NCI-H510A (cell line): ENCODE results near the gene SLC16A4.
"Not testable (repeated sequence)": the region's sequence is repeated elsewhere in the genome, so short reads cannot be mapped to it uniquely, and the experiment has no call there.

Source experiments
- DNase-seq: peaks from one replicate; lab custom pipeline; 2025; lab: John Stamatoyannopoulos, UW

SLC16A4 gene

DNA sequence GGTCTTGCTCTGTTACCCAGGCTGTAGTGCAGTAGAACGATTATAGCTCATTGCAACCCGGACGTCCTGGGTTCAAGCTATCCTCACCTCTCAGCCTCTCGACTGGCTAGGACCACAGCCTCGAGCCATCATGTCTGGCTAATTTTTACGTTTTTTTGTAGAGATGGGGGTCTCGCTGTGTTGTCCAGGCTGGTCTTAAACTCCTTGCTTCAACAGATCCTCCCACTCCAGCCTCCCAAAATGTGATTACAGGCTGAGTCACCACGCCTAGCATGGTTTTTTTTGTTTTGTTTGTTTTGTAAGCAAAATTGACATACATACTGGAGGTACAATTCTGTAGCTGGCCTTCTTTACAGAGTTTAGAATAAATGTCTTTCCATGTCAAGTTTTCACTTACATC lies 17.7 kb upstream of the SLC16A4 start:
- DNase-seq: no peak

DNA sequence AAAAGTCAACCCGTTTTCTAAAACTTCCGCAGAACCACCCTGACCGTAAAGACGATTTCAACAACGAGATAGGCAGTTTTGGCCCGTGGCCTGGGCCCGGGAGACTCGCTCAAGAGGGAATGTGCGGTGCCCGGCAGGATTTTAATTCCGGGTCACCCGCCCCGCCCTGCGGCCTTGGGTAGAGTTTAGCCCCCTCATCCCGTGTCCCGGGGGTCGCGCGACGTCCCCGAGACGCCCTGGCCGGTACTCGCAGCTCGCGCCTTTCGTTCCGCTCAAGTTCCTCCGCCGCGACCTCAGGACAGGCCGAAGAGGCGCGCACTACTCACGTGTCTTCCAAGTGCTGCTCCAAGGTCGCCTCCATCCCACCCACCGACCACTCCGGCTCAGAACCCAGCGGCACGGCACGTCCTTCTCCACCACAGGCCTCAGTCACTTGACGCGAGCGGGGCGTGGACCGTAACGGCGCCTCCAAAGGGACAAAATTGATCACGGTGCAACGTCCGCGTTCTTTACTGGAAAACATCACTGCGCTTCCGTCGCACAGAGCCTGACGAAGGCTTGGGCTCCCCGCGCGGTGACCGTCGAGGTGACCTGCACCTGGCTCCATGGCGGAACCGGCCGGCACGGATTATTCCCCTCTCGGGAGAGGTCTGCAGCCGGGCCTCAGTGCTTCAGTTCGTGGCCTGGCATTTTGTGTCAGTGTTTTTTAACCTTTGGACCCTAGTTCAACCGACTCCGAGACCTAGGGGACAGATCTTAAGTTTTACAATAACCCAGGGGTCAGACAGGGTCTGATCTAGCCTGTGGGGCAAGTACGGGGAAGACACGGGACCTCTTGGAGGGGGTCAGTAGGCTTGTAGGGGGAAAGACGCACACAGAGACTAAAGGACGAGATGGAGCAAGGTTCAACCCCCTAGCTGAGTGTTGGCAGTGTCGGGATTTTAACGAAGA lies 16.7 kb upstream of the SLC16A4 start, which contains the start of gene LAMTOR5:
Gene LAMTOR5 (minus strand): TSS at position 435 of the 951 bp plus-strand sequence. CDS start 74 bp downstream, at position 361.
- DNase-seq: peak; percentile 89

DNA sequence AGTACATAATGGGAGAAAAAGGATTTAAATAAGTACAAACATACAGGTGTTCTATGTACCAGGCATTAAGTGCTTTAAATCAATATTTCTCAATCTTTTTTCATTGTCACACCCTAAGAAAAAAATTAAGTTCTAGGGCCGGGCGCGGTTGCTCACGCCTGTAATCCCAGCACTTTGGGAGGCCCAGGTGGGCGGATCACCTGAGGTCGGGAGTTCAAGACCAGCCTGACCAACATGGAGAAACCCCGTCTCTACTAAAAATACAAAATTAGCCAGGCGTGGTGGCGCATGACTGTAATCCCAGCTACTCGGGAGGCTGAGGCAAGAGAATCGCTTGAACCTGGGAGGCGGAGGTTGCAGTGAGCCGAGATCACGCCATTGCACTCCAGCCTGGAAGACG lies 15.6 kb upstream of the SLC16A4 start:
- DNase-seq: not testable (repeated sequence)

DNA sequence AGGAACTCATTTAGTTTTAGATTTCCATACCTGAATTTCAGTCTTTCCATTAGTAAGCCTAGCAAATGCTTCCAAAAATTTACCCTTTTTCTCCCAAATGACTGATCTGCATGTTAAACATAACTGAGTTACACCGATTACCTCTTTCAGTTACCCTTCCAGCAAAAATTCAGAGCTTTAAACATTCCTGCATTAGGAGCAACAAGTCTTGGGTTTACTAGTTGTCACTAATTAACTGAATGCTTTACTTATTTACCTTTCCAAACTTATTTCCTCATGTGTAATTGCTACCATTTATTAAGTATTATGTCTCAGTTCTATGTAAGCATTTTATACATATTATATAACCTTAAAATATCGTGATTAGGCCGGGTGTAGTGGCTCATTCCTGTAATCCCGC lies 13.6 kb upstream of the SLC16A4 start:
- DNase-seq: no peak

DNA sequence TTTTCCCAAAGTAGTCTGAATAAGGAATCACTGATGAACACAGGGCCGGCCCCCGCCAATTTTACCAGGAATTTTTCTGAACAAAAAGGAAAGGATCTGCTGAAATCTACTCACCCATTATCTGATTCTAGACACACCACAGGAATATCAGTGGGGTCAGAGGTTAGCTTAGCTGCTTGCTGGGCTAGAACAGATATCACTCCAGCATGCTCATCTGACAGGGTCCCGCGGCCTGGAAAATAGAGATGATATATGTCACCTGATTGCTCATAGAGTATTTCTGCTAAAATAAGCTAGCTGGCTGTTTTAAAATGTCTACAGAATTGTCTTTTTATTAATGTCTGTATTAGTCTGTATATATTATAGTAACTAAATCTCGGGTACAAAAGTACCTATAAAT lies 13.0 kb upstream of the SLC16A4 start:
- no peak for DNase-seq

DNA sequence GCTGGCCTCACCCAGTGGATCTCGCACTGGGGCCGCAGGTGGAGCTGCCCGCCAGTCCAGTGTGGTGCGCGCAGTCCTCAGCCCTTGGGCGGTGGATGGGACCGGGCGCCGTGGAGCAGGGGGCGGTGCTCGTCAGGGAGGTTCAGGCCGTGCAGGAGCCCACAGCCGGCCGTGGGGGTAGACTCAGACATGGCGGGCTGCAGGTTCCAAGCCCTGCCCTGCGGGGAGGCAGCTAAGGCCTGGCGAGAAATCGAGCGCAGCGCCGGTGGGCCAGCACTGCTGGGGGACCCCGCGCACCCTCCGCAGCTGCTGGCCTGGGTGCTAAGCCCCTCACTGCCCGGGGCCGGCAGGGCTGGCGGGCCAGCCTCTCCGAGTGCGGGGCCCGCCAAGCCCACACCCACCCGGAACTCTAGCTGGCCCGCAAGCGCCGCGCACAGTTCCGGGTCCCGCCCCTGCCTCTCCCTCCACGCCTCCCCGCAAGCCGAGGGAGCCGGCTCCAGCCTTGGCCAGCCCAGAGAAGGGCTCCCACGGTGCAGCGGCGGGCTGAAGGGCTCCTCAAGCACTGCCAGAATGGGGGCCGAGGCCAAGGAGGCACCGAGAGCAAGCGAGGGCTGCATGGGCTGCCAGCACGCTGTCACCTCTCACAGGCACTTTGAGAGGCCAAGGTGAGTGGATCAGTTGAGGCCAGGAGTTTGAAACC lies 5.6 kb upstream of the SLC16A4 start:
- DNase-seq: not testable (repeated sequence)

DNA sequence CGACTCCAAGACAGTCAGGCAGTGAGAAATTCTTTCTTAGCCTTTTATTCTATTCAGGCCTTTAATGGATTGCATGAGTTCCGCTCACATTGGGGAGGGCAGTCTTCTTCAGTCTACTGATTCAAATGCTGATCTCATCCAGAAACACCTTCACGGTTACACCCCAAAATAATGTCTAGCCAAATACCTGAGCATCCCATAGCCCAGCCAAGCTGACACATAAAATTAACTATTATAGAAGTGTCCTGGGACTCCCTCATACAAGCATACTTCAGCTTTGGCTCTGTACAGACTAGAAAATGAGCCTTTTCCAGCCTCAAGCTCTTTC lies 3.6 kb upstream of the SLC16A4 start:
- no peak for DNase-seq

DNA sequence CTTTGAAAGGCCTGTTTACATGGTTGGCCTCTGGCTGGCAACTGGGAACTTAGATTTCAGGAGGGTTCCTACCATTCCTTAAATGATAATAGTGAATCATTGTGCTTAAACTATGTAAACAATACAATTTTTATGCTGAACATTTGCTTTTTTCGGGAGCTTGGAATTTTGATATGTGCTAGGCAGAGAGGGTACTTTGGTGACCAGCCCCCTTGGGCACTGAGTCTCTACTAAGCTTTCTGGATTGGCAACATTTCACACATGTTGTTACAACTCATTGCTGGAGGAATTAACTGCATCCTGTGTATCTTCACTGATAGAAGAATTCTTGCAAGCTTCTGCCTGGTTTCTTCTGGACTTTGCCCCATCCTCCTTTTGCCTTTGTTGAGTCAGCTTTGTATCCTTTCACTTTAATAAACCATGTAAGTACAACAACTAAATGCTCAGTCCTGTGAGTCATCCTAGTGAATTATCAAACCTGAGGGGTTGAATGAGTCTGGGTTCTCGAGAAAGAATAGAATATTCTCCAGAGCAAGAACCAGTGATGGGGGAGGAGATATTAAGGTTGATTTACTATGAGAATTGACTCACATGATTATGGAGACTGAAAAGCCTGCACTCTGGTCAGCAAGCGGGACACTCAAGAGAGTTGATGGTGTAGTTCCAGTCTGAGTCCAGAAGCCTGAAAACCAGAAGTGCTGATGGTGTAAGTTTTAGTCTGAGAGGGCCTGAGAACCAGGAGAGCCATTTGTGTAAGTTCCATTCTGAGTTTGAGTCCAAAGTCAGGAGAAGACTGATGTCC lies 3.1 kb upstream of the SLC16A4 start:
- no peak for DNase-seq

DNA sequence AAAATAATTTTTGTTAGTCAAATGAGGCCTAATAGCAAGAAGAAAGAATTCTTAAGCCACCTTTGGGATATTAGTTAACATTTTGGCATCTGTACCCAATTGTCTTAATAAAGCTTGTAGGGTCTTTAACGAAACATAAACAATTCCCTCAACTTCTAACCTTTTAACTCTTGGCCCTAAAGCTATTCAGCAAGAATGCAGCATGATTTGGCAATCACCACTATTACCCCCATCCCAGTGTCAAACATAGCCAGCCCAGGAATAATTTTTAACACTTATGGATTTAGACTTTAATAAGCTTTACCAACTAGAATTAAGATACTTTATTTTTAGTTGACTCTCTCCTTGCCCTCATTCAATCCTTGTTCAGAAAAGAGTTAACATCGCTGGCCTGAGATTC lies 2.5 kb upstream of the SLC16A4 start:
- no peak for DNase-seq

DNA sequence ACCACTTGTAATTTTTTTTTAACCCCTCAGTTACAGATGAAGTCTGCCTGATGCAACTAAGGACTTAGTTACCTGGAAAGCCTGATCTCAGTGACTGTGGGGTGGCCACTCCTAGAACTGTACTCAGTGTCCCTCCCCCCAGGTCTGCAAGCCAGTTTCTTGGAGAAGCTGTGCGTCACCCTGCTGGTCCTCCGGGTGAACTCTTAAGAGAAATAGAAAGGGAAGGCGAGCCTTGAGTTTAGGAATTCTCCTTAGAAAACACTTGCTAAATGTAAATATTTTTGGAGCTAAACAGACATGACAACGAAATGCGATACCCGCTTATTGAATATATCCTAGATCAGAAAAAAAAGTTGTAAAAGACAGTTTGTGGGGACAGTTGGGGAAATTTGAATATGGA lies 730 bp downstream of the SLC16A4 start:
- no peak for DNase-seq

DNA sequence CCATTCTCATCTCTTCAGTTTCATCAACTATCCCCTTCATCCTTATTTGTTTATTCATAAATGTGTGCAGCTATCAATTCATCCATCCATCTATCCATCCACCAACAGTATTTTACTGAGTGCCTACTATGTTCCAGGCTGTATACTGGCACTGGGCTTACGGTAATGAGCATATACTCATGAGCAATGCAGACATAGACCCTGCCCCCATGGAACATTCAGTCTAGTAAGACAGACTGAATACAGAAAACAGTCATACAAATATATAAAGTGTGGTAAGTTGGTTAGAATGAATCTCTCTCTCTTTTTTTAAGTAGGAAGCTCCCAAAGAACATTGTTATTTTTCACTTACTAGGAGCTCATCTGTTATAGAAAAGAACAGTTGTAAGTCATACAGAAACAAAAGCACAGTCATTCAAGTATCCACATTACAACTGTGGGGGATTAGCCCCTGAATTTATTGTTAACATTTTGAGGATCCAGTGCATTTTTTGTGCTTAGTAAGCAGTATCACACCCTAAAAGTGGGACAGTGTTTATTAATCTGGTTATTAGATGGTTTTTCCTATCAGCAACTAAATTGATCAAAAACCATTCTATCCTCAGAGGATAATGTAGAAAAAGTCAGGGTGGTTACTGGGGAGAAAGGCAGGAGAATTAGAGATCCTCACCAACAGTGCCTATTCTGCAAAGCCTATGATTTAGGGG lies 3.6 kb downstream of the SLC16A4 start:
- no peak for DNase-seq

DNA sequence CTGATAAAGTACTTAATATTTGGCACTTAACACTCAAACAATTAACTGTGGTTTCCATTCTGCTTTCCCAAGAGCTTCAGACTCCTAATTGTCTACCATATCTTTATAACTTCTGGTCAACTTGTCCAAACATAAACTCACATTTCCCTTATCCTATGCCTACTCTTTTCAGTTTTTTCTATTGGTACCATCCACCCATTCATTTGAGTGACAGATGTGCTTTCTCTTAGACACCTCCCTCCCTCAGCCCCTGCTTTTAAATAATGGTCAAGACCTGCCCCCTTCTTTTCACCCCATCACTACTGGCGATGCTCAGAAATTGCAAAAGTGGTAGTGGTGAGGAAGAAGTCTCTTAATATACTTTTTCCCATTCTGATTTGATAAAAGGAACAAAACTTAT lies 5.5 kb downstream of the SLC16A4 start:
- DNase-seq: no peak

DNA sequence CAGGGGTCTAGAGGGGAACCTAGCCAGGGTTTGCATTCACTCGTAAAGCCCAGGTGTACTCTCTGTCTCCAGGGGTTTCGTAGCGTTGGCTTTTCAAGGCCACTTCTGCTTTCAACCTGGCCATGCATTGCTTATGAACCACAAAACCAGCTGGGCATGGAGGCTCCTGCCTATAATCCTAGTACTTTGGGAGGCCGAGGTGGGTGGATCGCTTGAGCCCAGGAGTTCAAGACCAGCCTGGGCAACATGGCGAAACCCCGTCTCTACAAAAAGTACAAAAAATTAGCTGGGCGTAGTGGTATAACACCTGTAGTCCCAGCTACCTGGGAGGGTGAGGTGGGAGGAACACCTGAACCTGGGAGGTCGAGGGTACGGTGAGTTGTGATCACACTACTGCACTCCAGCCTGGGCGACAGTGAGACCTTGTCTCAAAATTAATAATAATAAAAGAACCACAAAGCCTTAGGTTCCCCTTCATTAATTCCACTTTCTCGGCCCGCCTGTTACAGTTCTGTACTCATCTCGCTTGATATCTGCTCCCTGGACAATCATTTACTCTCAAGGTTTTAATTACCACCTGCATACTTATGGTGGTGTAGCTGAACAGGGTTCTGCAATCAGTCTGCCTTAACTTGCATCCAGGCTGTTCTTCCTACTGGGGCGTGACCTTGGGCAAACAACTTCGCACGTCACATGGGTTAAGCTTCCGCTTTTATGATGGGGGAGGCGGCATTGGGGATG lies 6.1 kb downstream of the SLC16A4 start:
- DNase-seq: peak; percentile 30

DNA sequence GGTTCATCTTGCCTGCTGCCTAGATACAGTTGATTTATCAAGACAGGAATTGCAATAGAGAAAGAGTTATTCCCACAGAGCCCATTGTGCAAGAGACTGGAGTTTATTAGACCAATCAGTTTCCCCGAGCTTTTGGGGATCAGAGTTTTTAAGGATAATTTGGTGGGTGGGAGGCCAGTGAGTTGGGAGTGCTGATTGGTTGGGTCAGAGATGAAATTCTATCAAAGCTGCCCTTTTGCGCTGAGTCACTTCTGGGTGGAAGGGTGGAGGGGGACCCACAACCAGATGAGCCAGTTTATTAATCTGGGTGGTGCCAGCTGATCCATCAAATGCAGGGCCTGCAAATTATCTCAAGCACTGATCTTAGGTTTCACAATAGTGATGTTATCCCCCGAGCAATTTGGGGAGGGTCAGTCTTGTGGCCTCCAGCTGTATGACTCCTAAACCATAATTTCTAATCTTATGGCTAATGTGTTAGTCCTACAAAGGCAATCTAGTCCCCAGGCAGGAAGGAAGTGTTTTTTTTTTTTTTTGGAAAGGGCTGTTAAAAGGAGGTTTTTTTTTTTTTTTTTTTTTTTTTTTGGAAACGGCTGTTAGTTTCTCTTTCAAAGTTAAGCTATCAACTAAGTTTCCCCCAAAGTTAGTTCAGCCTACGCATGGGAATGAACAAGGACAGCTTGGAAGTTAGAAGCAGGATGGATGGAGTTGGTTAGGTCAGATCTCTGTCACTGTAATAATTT lies 7.4 kb downstream of the SLC16A4 start:
- DNase-seq: no peak

DNA sequence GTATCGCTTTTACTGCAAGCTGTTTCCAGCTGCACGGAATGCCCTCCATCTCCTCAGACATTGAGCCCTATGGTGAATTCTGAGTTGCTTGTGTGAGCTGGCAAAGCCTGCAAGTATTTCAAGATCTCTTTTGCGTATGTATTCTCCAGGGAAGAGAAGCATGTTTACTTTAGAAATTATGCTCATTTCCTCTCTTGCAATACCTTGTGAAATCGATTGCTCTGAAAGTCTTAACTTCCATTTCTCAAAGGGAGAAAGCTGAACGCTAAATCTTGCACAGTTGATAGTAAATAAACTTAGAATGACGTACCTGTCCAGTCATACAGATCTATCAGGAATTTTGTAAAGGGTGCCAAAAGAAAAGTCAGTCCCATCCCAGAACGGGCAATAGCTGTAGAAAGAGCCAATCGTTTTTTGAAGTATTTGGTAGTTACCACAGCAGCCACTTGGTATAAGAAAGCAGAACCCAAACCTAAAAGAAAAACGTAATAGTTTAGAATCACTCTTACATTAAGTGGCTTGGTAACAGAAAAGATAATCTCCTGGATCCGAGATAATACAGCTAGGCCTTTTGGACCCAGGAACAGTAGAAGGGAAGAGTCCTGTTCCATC lies 10.0 kb downstream of the SLC16A4 start:
- no peak for DNase-seq

DNA sequence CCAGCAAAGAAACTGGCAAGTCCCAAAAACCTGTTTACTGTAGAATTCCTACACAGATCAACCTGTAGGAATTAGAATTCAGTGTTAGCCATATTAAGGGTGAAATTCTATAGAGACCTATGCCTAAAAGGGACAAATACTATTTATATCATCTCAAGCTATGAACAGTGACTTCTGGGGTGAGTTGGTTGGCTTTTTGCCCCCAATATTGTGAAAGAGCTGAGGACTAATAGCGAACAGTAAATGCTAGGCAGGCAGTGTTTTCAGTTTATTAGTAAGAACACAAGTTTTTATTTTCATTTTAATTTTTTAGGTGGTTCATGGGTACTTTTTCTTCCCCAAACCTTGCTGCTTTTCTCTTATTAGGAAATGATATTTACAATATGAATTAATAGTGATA lies 15.3 kb downstream of the SLC16A4 start:
- DNase-seq: no peak

DNA sequence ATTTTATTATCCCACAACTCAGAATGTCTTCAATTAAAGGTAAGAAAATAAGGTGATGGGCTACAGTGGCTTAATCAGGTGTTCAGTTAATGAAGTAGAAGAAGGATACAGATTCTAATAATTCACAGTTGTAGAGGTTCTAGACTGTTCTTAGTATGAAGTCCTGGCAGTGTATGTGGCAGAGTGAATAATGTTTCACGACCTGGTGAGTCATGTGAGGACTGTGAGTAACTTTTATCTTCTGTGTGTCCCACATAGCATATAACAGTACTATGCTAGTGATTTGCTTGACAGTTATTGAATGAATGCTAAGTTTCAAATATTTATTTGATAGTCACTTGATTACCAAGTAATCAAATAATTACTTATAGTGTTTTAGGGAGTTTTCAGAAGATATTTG lies 20.0 kb downstream of the SLC16A4 start:
- no peak for DNase-seq

DNA sequence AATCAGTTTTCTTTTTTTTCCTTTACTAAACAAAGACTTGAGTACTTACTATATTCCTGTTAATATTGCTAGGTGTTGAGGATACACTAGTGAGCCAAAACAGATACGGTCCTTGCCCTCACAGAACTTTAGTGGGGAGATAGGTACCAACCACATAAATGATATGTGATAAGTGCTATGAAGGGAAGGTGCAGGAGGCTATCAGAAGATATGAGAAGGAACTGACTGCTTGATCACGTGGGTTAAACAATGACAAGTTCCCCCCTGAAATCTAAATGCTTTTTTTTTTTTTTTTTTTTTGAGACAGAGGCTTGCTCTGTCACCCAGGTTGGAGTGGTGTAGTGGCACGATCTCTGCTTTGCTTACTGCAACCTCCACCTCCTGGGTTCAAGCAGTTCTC lies 26.6 kb downstream of the SLC16A4 start:
- no peak for DNase-seq

DNA sequence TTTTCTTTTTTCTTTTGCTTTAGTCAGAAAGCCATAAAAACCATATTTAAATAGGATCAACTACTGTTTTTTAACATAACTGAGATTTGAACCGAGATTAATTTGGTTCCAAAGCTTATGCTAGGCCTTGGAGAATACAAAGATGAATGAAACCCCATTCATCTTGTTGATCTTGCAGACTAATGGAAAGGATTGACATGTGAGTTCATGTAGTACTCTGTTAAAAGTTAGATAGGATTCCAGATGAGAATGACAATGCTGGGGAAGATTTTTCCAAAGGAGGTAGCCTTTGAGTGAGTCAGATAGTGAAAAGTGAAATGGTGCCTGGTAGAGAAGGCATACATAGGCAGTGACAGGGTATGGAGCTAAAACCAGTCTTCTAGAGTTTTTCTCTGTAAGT lies 29.0 kb downstream of the SLC16A4 start:
- DNase-seq: no peak

DNA sequence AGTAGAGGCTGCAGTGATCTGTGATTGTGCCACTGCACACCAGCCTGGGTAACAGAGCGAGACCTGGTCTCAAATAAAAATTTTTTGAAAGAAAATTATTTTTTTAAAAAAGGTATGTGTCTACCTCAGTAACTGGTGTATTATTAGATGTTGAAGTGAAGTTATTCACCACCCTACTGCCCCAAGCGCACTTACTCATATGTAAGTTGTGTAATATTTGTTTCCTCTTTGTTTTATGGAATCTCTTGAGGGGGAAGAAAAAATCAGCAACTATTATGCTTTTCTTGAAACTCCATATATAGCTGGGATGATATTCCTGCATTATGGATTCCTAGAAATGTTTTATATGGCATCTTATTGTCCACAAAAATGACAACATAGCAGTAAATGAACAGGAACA lies 30.4 kb downstream of the SLC16A4 start:
- no peak for DNase-seq
